ENCODE data around the gene ATE1. TPM values are rescaled to one million over a fixed set of nuclear protein-coding genes. Genes with fewer than 3 reads are reported as not detected.

Gene ATE1
- total and polyA plus RNA-seq, 2 donors (not counting 3 experiments of a cell fraction or from before 2014, with no cell fraction given): 8.7 to 27.1 TPM

DNA sequence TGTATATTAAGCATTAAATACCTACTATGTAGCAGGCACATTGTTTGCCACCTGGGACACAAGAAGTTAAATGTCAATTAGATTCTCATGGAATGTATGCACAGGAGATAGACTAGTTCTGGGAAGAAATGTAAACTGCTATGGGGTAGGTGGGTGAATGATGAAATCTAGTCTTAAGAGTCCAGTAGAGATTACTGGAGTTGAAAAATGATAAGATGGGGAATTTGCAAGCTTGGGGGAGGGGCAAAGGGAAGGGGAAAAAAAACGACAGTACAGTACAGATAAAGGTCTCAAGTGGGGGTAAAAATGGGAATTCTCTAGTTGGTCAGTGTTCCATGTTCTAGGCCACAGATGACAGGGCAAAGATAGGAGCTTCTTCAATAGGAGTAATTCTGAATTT, 94.4 kb downstream of the ATE1 start:
- Histone ChIP-seq H3K9me1 (replicated peaks; ENCODE audit: control insufficient read depth, extremely low read depth, insufficient read depth, low read length) (no peaks in the 10 kb centered on the region), H2AFZ (ENCODE audit: low read depth, low read length) (no peak overlapping the region), H3K79me2 (ENCODE audit: control insufficient read depth, insufficient read depth, low read length) (no peaks in the 10 kb centered on the region), H3K9ac (replicated peaks; ENCODE audit: extremely low read depth, insufficient read depth, low read length) (no peak overlapping the region), H4K20me1 (replicated peaks; ENCODE audit: control insufficient read depth, extremely low read depth, insufficient read depth, low read length) (no peaks in the 10 kb centered on the region), H3K4me2 (ENCODE audit: insufficient read depth, low read length) (no peak overlapping the region), H3K27ac (ENCODE audit: insufficient read depth, low read depth, low read length) (no peak overlapping the region), H3K9me3 (replicated peaks; ENCODE audit: control insufficient read depth, insufficient read depth, low read length) (no peaks in the 10 kb centered on the region), H3K27me3 (ENCODE audit: control insufficient read depth in 2 of 2, insufficient read depth in 2 of 2, low read length in 2 of 2) (no peaks in the 10 kb centered on the region), H3K36me3 (ENCODE audit: control insufficient read depth in 2 of 2, extremely low read depth in 1 of 2, insufficient read depth in 2 of 2, low read length in 2 of 2) (no peaks in the 10 kb centered on the region), H3K4me3 (replicated peaks in 1 of 3; ENCODE audit: insufficient read depth in 1 of 3, low read depth in 1 of 3, low read length in 3 of 3) (no peak overlapping the region), H3K4me1 (ENCODE audit: control insufficient read depth, extremely low read depth, insufficient read depth, low read length) (no peaks in the 10 kb centered on the region)
- POLR2A ChIA-PET: no interaction called here
- DNase-seq (ENCODE audit: low read depth, low spot score) (no peak), FAIRE-seq (no peak)
- intact Hi-C loops (cut with micrococcal nuclease) (no loop called here), dilution Hi-C loops (cut with MboI; ENCODE audit: extremely low pct_ligation_motif_present, low sequenced_read_pairs) (no loop called here)
- CTCF ChIA-PET: no interaction called here
- BruUV-seq (replicated peaks): no TSS peak
- no peak for TF ChIP-seq GATA2 (IDR thresholded peaks at IDR 0.05; ENCODE audit: insufficient read depth, insufficient read length, low read depth, low read length)
- TF ChIP-seq MYC (IDR thresholded peaks at IDR 0.05; ENCODE audit: low read depth, low read length): no peak
- TF ChIP-seq EZH2 (IDR thresholded peaks at IDR 0.05; ENCODE audit: borderline replicate concordance, low read depth, low read length, severe bottlenecking): no peak
- no peak for TF ChIP-seq FOS (IDR thresholded peaks at IDR 0.05; ENCODE audit: borderline replicate concordance, insufficient read depth, low read length)
- TF ChIP-seq POLR2AphosphoS5 (IDR thresholded peaks at IDR 0.05; ENCODE audit: insufficient read depth, low read depth, low read length): no peak
- TF ChIP-seq JUN (IDR thresholded peaks at IDR 0.05; ENCODE audit: borderline replicate concordance, insufficient read depth, insufficient read length, low read depth): no peak
- TF ChIP-seq, protein P1, sequence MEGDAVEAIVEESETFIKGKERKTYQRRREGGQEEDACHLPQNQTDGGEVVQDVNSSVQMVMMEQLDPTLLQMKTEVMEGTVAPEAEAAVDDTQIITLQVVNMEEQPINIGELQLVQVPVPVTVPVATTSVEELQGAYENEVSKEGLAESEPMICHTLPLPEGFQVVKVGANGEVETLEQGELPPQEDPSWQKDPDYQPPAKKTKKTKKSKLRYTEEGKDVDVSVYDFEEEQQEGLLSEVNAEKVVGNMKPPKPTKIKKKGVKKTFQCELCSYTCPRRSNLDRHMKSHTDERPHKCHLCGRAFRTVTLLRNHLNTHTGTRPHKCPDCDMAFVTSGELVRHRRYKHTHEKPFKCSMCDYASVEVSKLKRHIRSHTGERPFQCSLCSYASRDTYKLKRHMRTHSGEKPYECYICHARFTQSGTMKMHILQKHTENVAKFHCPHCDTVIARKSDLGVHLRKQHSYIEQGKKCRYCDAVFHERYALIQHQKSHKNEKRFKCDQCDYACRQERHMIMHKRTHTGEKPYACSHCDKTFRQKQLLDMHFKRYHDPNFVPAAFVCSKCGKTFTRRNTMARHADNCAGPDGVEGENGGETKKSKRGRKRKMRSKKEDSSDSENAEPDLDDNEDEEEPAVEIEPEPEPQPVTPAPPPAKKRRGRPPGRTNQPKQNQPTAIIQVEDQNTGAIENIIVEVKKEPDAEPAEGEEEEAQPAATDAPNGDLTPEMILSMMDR (IDR thresholded peaks at IDR 0.05; ENCODE audit: extremely low read depth in 1 of 2, insufficient read depth in 1 of 2, low read depth in 1 of 2, low read length in 2 of 2): no peak
